ENCODE data around the gene ANAPC7. TPM values are rescaled to one million over a fixed set of nuclear protein-coding genes. Genes with fewer than 3 reads are reported as not detected.

The ANAPC7 gene
- total and polyA plus RNA-seq, 9 of the 15 experiments (the other 6 are each of a cell fraction or from before 2014, with no cell fraction given): 46.7 to 158 (median 109) TPM

- TF ChIP-seq CLOCK (CRISPR knock-in tag; IDR thresholded peaks at IDR 0.05; ENCODE audit: borderline replicate concordance) (no peak), ESRRA (IDR thresholded peaks at IDR 0.05; ENCODE audit: borderline replicate concordance, low read depth) (no peak), ZNF77 (CRISPR knock-in tag; IDR thresholded peaks at IDR 0.05) (no peak), TARDBP (IDR thresholded peaks at IDR 0.05) (no peak), POU5F1 (IDR thresholded peaks at IDR 0.05; ENCODE audit: borderline replicate concordance, low read depth, low read length, partially characterized antibody) (no peak), ZNF121 (CRISPR knock-in tag; conservative IDR thresholded peaks at IDR 0.05) (no peak), SMC3 (conservative IDR thresholded peaks at IDR 0.05; ENCODE audit: insufficient read depth, low read depth, low read length) (peak; percentile 88), SAFB (IDR thresholded peaks at IDR 0.05; ENCODE audit: borderline replicate concordance, low read depth, low read length) (no peak), ZNF561 (CRISPR knock-in tag; conservative IDR thresholded peaks at IDR 0.05) (no peak), MAX (CRISPR knock-in tag; IDR thresholded peaks at IDR 0.05) (peak; percentile 56; the same call in 1 of the 2 replicates), PREB (CRISPR knock-in tag; IDR thresholded peaks at IDR 0.05) (no peak), ZNF146 (CRISPR knock-in tag; IDR thresholded peaks at IDR 0.05; ENCODE audit: unreplicated experiment) (no peak), HCFC1 (IDR thresholded peaks at IDR 0.05; ENCODE audit: low read depth, low read length) (peak; percentile 74), E2F1 (CRISPR knock-in tag; IDR thresholded peaks at IDR 0.05) (peak; percentile 72; the same call in 1 of the 2 replicates), NFIC (IDR thresholded peaks at IDR 0.05) (peak; percentile 62), TOE1 (IDR thresholded peaks at IDR 0.05; ENCODE audit: borderline replicate concordance) (peak; percentile 66; the same call in 1 of the 2 replicates), TOE1 (CRISPR knock-in tag; IDR thresholded peaks at IDR 0.05; ENCODE audit: borderline replicate concordance, low read depth) (peak; percentile 65; the same call in 1 of the 2 replicates), ZNF175 (CRISPR knock-in tag; IDR thresholded peaks at IDR 0.05; ENCODE audit: low read depth) (no peak), NEUROD1 (IDR thresholded peaks at IDR 0.05; ENCODE audit: borderline replicate concordance, low read depth, low read length, partially characterized antibody) (peak; percentile 63), ZNF707 (CRISPR knock-in tag; conservative IDR thresholded peaks at IDR 0.05) (no peak), CAMTA2 (CRISPR knock-in tag; conservative IDR thresholded peaks at IDR 0.05) (no peak), NFYB (IDR thresholded peaks at IDR 0.05; ENCODE audit: extremely low read depth, insufficient read length) (no peak), ZNF75A (CRISPR knock-in tag; IDR thresholded peaks at IDR 0.05) (no peak), FUS (optimal IDR thresholded peaks at IDR 0.05; ENCODE audit: low read depth, low read length) (no peak), SMARCA4 (IDR thresholded peaks at IDR 0.05) (0 out of 2 replicates have a peak, but pooled peaks have one; percentile 39)
These were observed 46.4 kb upstream of the ANAPC7 start, which contains the start of gene ARPC3 (continued) for GRCh38 chr12:110449799-110450497.
